Activated naive CD8-positive, alpha-beta T cell treated with anti-CD3 and anti-CD28 coated beads, Interleukin-2, amount 50 U/mL, for 24 hours (primary cell): ENCODE results near the gene GMNN.

Experiments used
- ATAC-seq: fragments of 150-1000 bp; cut with Tn5 transposase; one replicate; pipeline ENCODE4 v1.10.0; 2021
- DNase-seq: peaks from one replicate; pipeline ENCODE4 v3.0.0; 2021
- H3K27ac Mint-ChIP-seq: one replicate; pipeline ENCODE4 v1.8.0; 2021; ENCODE audit warnings: mild to moderate bottlenecking, mixed read lengths
- H3K27me3 Mint-ChIP-seq: one replicate; pipeline ENCODE4 v1.8.0; 2021; ENCODE audit warnings: mixed read lengths
- H3K36me3 Mint-ChIP-seq: one replicate; pipeline ENCODE4 v1.8.0; 2021; ENCODE audit warnings: low read depth, mixed read lengths
- H3K4me1 Mint-ChIP-seq: one replicate; pipeline ENCODE4 v1.8.0; 2021; ENCODE audit warnings: mixed read lengths
- H3K4me3 Mint-ChIP-seq: one replicate; pipeline ENCODE4 v1.8.0; 2021; ENCODE audit warnings: mild to moderate bottlenecking, moderate library complexity, mixed read lengths
- H3K9me3 Mint-ChIP-seq: one replicate; pipeline ENCODE4 v1.8.0; 2021; ENCODE audit warnings: mixed read lengths

Gene GMNN

DNA sequence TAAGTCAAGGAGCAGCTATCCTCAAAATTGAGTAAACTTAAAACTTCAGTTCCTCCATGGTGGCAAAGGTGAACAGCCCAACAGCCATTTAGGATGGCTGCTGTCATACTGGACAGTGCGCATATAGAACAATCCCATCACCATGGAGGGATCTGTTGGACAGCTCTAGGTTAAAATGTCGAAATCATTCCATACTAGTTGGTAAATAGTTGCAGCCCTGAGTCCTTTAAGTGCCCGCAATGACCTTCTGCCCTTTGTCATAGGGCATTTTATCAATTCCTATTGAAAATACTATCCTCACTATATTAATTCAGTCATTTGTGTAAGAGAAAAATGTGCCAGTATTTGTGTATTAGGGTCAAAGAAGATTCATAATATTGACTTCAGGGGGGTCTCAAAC is 32.8 kb downstream of the GMNN start:
- ATAC-seq (no peak), DNase-seq (no peak)
- Mint-ChIP-seq H3K4me3 (no peak overlapping the region), H3K27me3 (no peaks in the 10 kb centered on the region), H3K36me3 (peaks cover 2% of the 10 kb centered on the region), H3K9me3 (no peaks in the 10 kb centered on the region), H3K27ac (no peak overlapping the region), H3K4me1 (peaks cover 3% of the 10 kb centered on the region)

DNA sequence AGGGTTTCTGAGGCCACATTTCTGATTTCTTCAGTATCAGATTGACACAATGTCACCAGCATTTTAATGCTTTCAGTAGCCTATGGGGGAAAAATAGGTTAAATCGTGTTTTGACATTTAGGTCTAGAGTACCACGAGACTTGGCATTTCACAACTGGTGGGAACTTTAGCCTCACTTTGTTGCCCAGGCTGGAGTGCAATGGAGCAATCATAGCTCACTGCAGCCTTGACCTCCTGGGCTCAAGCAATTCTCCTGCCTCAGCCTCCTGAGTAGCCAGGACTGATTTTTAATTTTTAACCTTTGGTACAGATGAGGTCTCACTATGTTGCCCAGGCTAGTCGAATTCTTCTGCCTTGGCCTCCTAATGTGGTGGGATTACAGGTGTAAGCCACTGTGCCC is 35.0 kb downstream of the GMNN start:
- H3K27ac Mint-ChIP-seq: no peak overlapping the region
- H3K36me3 Mint-ChIP-seq: no peaks in the 10 kb centered on the region
- H3K27me3 Mint-ChIP-seq: no peaks in the 10 kb centered on the region
- no peak for ATAC-seq
- no peak overlapping the region for H3K4me3 Mint-ChIP-seq
- no peak for DNase-seq
- H3K9me3 Mint-ChIP-seq: no peaks in the 10 kb centered on the region
- H3K4me1 Mint-ChIP-seq: peaks cover 3% of the 10 kb centered on the region

DNA sequence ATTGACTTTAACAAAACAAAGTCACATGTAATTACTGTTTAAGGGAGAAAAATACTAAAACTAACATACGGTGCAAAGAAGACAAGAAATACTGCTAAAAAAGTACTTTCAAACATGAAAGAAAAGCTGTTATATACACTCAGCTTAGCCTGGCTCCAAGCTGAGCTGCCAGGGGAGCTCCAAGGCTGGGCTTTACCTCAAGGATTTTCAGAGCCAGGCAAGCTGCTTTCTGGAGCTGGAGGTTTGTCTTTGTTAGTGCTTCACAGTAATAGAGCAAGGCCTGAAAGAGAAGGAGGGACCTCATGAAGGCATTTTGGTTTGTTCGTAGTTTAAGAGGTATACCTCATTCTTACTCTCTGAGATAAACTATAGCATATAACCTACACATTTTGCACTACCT is 43.6 kb downstream of the GMNN start:
- Mint-ChIP-seq H3K4me3 (no peak overlapping the region), H3K27ac (no peak overlapping the region), H3K4me1 (peaks cover 9% of the 10 kb centered on the region), H3K27me3 (no peaks in the 10 kb centered on the region), H3K36me3 (peaks cover 18% of the 10 kb centered on the region), H3K9me3 (no peaks in the 10 kb centered on the region)
- no peak for DNase-seq
- ATAC-seq: no peak

DNA sequence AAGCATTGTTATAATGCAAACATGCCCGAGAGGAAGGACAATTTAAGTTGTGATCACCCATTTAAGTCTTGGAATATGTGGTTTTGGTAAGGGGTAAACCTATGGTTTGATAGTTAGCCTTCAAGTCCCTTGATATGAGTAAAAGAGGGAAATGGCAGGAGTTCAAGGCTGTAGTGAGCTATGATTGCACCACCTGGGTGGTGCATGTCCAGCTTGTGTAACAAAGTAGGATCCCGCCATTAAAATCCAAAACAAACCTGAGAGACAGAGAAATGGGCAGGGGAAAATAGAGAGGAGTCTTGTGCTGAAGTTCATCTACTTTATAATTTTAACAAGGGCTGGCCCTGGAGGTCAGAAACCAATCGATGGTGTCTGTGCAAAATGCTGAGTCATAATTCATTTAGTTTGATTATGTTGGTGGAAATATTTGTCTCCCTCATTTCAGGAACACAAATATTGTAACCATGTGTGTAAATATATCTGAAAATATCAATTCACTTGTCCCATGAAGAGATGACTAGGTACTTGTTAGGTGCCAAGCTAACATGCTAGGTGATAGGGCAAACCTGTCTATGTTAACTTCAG is 47.2 kb downstream of the GMNN start:
- DNase-seq (no peak), ATAC-seq (no peak)
- Mint-ChIP-seq H3K27ac (peak overlapping the region; percentile 86), H3K27me3 (no peaks in the 10 kb centered on the region), H3K36me3 (peaks cover 29% of the 10 kb centered on the region), H3K4me1 (peaks cover 9% of the 10 kb centered on the region), H3K9me3 (no peaks in the 10 kb centered on the region), H3K4me3 (no peak overlapping the region)

DNA sequence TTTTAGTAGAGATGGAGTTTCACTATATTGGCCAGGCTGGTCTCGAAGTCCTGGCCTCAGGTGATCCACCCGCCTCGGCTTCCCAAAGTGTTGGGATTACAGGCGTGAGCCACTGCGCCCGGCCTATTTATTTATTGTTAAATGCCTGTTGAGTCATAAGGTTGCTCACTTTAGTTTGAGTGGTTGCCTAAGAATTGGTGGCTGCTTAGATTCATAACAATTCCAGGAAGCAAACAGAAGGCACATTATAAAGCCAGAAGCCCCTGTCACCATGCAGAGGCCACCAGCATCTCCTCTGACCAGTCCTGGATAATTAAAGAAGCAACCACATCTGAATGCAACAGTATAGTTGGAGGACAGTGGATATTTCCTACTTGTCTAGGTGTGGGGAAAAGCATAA is 48.0 kb downstream of the GMNN start:
- Mint-ChIP-seq H3K9me3 (no peaks in the 10 kb centered on the region), H3K4me1 (peaks cover 11% of the 10 kb centered on the region), H3K27me3 (no peaks in the 10 kb centered on the region), H3K27ac (no peak overlapping the region), H3K4me3 (no peak overlapping the region), H3K36me3 (peaks cover 27% of the 10 kb centered on the region)
- ATAC-seq (no peak), DNase-seq (no peak)

DNA sequence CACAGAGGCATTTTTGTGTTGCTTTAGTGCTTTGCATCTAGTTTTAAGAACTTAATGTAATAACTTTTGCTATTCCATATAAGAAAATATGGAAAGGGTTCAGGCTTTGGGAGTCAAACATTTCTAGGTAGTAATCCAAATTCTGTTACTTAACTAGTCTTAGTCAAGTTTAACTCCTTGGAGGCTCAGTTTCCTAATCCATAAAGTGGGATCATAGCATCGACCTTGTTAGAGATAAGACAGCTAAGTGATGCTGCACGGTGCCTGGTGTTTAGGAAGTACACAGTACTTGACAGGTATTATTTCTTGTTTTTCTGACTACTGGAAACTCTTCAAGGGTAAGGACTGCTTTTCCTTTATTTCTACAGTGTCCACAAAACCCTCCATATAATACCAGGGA is 48.4 kb downstream of the GMNN start:
- no peaks in the 10 kb centered on the region for H3K9me3 Mint-ChIP-seq
- no peaks in the 10 kb centered on the region for H3K27me3 Mint-ChIP-seq
- peaks cover 25% of the 10 kb centered on the region for H3K36me3 Mint-ChIP-seq
- ATAC-seq (no peak), DNase-seq (no peak)
- no peak overlapping the region for H3K27ac Mint-ChIP-seq
- no peak overlapping the region for H3K4me3 Mint-ChIP-seq
- H3K4me1 Mint-ChIP-seq: peaks cover 11% of the 10 kb centered on the region

DNA sequence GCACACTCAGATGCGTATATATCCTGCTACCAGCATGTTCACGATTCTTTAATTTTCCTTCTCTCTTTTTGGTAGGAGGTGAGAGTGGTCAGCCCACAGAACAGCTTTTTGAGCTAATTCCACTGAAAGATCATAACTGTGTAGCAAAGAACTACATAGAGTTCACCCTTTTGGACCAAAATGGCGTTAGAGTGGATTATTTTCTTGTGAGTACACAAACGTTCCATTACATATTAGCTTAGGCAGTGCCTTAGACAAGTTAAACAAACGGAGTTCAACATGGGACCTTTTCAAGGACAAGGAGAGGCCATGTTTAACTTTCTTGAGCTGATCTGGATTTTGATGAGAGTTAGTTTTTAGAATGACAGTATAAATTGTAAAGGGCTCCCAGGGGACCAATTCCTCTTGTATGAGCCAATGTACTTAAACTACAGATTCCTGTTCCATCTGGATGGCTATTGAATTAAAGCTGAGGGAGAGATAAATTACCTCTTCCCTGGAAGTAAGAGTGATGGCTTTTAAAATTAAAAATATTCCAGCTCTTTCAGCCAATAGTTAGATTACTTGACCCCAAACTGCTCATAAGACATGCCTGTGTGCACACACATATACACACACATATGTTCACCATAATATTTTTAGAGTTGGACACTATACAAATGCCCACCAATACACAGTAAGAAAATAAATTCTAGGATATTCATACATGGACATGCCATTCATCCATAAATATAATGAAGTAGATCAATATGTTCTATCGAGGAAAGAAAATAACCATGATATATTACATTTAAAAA is 49.6 kb downstream of the GMNN start:
- Mint-ChIP-seq H3K27me3 (no peaks in the 10 kb centered on the region), H3K4me3 (no peak overlapping the region), H3K9me3 (no peaks in the 10 kb centered on the region), H3K27ac (peak overlapping the region; percentile 44), H3K36me3 (peaks cover 20% of the 10 kb centered on the region), H3K4me1 (peaks cover 11% of the 10 kb centered on the region)
- DNase-seq (no peak), ATAC-seq (no peak)

DNA sequence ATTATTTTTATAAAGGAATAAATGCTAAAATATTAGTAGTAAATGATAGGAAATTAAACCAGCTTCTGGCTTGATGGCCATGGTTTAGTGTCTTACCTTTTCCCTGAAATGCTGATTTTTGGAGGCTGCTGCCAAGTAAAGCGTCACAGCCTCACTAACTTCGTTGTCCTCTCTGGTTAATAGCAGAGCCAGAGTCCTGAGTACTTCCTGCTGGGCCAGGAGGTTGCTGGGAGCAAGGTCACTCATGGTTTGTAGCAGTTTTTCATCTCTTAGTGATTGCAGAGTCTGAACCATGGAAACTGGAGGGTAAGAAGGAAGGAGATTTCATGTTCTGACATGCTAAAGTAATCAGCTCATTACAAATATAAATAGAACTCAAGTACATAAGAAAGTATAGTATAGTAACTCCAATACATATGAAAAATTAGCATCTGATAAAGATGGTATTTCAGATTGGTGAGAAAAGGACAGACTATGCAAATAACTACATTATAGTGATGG is 50.4 kb downstream of the GMNN start:
- peaks cover 11% of the 10 kb centered on the region for H3K4me1 Mint-ChIP-seq
- no peak for DNase-seq

DNA sequence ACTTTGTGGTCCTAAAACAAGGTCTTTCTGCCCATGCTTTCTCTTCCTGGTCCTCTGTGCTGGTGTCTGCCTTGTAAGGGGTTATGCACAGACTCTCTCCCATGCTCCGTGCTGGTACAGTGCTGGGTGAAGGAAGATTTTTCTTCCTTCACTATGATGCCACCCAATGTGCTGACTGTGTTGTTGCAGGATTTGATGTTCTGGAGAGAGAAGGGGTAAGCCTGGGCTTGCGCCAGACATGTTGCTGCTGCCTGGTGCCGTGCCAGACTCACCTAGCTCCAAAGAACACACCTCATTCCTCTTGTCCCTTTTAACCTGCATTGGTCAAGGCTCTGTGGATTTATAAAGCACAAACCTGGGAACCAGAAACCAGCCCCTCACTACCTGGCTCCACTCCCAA is 52.4 kb downstream of the GMNN start:
- DNase-seq (no peak), ATAC-seq (peak; percentile 17)
- no peaks in the 10 kb centered on the region for H3K9me3 Mint-ChIP-seq
- no peak overlapping the region for H3K27ac Mint-ChIP-seq
- peaks cover 16% of the 10 kb centered on the region for H3K4me1 Mint-ChIP-seq
- no peaks in the 10 kb centered on the region for H3K27me3 Mint-ChIP-seq
- no peak overlapping the region for H3K4me3 Mint-ChIP-seq
- peaks cover 21% of the 10 kb centered on the region for H3K36me3 Mint-ChIP-seq

More for the DNA sequence above, 50.4 kb downstream of the GMNN start:
- H3K36me3 Mint-ChIP-seq: peaks cover 22% of the 10 kb centered on the region
- no peak for ATAC-seq
- H3K27ac Mint-ChIP-seq: peak overlapping the region; percentile 47
- H3K27me3 Mint-ChIP-seq: no peaks in the 10 kb centered on the region
- H3K9me3 Mint-ChIP-seq: no peaks in the 10 kb centered on the region
- no peak overlapping the region for H3K4me3 Mint-ChIP-seq

DNA sequence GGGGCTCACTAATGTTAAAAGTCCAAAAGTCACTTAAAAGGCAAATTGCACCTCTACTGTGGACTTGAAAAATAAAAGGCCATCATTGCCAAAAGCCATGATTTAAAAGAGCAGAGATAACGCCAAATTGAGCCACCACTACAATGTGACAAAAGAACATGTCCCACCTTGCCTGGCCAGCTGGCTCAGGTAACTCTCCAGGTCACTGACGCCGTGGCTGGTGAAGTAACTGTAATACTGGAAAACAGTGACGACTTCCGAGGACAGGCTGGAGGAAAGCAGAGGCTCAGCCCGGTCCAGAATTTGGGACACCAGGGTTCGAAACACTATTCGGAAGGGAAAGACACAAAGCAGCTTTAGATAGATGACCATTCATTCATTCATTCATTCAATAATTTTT is 53.2 kb downstream of the GMNN start:
- Mint-ChIP-seq H3K27ac (no peak overlapping the region), H3K9me3 (no peaks in the 10 kb centered on the region)

DNA sequence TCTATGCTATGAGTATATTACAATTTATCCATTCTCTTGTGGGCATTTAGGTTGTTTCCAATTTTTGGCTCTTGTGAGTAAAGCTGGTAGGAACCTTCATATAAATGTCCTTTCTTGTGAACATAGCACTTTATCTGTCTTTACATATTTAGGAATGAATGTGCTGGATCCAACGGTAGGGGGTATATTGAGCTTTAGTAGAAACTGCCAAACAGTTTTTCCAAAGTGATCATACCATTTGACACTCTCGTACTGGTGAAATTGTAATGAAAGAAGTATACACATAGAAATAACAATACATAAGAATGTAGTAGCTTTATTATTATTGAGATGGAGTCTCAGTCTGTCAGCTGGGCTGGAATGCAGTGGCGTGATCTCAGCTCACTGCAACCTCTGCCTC is 54.9 kb downstream of the GMNN start:
- Mint-ChIP-seq H3K36me3 (peaks cover 32% of the 10 kb centered on the region), H3K4me3 (no peak overlapping the region), H3K27me3 (no peaks in the 10 kb centered on the region), H3K4me1 (peaks cover 30% of the 10 kb centered on the region), H3K27ac (peak overlapping the region; percentile 22), H3K9me3 (peaks cover 5% of the 10 kb centered on the region)
- no peak for DNase-seq
- ATAC-seq: no peak

More for the DNA sequence above, 53.2 kb downstream of the GMNN start:
- Mint-ChIP-seq H3K4me3 (no peak overlapping the region), H3K36me3 (peaks cover 29% of the 10 kb centered on the region), H3K27me3 (no peaks in the 10 kb centered on the region), H3K4me1 (peaks cover 19% of the 10 kb centered on the region)
- ATAC-seq: no peak
- no peak for DNase-seq

DNA sequence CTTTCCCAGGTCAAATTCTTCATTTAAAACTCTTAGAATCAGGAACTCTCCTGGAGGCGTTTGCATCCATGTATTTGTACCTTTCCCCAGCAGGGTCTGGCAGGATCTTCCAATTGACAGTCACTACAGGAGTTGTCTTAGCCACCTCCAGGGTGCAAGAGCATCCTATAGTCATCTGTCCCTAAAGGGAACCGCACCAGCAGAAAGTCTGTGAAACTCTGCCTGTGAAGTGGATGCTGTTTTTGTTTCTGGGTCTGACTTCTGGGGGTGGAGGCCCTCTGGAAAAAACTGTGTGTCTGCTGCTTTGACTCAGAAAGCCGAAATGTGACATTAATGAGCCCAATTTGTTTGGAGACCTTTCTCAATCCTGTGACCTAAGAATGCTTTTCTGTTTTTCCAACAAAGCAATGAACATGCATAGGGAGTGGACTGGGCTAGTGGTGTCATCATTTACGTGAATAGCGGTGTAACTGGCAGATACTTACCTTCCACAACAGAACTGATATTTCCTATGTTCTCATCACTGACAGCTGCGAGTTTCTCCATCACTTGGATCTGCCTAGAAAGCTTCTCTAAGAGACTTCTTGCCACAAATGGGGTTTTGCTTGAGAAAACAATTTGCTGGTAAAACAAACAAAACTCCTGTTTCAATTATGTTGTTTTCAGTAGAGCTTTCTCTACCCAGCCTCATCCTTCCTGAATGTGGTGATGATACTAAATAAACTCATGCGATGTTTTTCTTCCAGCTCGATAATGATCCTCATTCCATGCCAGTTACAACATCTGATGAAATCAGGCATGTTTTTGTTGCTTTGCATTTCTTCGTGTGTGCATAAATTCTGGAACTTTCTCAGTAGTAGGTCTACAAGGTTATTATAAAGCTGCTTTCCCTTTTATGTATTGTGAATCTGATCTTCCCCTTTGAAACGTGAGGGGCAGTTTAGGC is 57.3 kb downstream of the GMNN start:
- no peaks in the 10 kb centered on the region for H3K27me3 Mint-ChIP-seq
- H3K36me3 Mint-ChIP-seq: peaks cover 40% of the 10 kb centered on the region
- ATAC-seq (peak; percentile 76), DNase-seq (no peak)
- H3K4me3 Mint-ChIP-seq: no peak overlapping the region
- peaks cover 5% of the 10 kb centered on the region for H3K9me3 Mint-ChIP-seq
- H3K4me1 Mint-ChIP-seq: peaks cover 43% of the 10 kb centered on the region
- peak overlapping the region; percentile 83 for H3K27ac Mint-ChIP-seq

DNA sequence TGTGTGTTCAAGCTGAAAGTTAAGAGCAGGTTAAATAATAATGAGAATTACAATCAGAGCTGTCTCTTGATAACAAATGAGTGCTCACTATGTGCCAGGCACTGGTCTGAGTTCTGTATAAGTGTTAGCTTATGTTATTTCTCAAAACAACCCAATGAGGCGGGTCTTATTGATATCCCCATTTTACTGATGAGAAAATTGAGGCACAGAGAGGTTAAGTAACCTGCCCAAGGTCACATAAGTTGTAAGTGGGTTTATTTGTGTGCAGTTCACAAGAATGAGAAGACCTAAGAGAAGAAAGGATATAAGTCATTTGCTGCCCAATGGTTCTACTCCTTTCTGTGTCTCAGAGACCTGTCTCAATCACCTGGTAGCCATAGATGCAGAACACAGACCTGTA is 58.1 kb downstream of the GMNN start:
- Mint-ChIP-seq H3K27ac (peak overlapping the region; percentile 83), H3K9me3 (peaks cover 5% of the 10 kb centered on the region), H3K4me1 (peaks cover 41% of the 10 kb centered on the region), H3K36me3 (peaks cover 42% of the 10 kb centered on the region), H3K4me3 (no peak overlapping the region), H3K27me3 (no peaks in the 10 kb centered on the region)
- DNase-seq (no peak), ATAC-seq (no peak)

DNA sequence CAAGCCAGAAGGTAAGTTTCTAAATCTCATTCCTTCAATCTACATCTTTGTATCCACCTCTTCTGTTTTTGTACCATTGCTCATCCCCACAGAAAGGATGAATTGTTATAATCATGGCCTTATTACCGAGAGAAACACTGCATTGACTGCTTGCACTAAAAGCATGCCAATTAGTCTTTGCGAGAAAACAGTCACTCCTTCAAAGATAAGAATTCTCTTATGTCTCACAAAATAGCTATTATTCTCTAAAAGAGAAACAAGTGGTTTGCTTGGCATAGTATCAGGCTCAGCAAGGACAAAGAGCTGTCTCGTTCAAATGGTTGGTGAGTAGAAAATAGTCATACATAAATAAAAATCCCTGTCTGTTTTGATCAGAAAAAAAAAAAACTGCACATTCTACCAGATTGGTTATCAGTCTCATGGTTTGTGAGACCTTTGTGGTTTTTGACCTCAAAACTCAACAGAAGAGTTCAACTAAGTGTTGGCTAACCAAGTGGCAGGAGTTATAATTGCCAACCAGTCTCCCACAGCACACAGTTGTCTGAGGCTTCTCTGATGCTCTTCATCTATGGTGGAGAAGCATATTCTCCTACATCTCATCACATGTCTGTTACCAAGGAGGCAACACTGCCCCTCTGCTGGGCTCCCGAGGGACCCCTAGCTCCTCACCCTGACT is 59.1 kb downstream of the GMNN start:
- DNase-seq (no peak), ATAC-seq (peak; percentile 45)
- Mint-ChIP-seq H3K36me3 (peaks cover 46% of the 10 kb centered on the region), H3K27ac (peak overlapping the region; percentile 40), H3K27me3 (no peaks in the 10 kb centered on the region), H3K4me3 (no peak overlapping the region), H3K4me1 (peaks cover 43% of the 10 kb centered on the region), H3K9me3 (peaks cover 5% of the 10 kb centered on the region)
